ENCODE data around the gene RBM25.

The RBM25 gene

DNA sequence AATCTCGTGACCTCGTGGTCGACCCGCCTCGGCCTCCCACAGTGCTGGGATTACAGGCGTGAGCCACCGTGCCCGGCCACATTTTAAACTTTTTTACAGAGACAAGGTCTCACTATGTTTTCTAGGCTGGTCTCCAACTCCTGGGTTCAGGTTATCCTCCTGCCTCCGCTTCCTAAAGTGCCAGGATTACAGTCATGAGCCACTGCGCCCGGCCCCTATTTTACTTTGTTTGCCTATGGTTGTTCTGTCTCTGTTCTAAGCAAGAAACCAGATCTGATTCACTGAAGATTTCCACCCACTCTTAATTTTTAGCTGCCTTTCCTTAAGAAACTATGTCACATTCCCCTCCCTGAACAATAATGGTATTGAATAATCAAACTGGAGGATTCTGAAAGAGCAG lies 39.1 kb downstream of the RBM25 start:
- Mint-ChIP-seq H3K4me3 (no peak overlapping the region), H3K27ac (peak overlapping the region; percentile 92), H3K4me1 (no peaks in the 10 kb centered on the region), H3K27me3 (ENCODE audit: low read depth, poor library complexity) (peaks cover 3% of the 10 kb centered on the region), H3K36me3 (ENCODE audit: low read depth) (peaks cover 79% of the 10 kb centered on the region), H3K9me3 (no peaks in the 10 kb centered on the region)
- TF ChIP-seq, protein P1, sequence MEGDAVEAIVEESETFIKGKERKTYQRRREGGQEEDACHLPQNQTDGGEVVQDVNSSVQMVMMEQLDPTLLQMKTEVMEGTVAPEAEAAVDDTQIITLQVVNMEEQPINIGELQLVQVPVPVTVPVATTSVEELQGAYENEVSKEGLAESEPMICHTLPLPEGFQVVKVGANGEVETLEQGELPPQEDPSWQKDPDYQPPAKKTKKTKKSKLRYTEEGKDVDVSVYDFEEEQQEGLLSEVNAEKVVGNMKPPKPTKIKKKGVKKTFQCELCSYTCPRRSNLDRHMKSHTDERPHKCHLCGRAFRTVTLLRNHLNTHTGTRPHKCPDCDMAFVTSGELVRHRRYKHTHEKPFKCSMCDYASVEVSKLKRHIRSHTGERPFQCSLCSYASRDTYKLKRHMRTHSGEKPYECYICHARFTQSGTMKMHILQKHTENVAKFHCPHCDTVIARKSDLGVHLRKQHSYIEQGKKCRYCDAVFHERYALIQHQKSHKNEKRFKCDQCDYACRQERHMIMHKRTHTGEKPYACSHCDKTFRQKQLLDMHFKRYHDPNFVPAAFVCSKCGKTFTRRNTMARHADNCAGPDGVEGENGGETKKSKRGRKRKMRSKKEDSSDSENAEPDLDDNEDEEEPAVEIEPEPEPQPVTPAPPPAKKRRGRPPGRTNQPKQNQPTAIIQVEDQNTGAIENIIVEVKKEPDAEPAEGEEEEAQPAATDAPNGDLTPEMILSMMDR (IDR thresholded peaks at IDR 0.05): no peak
- no peak for DNase-seq

DNA sequence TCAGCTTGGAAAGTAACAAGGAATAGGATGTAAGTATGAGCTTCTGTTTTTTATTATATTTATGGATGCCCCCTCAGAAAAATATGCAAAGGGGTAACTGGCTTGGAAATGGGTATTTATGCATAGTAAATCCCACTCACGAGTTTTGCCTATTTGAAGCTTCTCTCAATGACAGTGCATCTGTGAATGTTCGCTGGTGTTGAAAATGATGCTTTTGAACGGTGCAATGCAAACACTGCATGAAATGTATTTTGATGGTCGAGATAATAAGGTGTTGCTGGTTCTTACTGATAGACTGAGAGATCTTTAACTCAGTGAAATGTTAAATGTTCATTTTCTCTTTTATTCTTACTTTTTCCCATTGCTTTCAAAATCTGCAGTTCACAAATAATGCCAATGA lies 42.0 kb downstream of the RBM25 start:
- no peak for DNase-seq
- Mint-ChIP-seq H3K36me3 (ENCODE audit: low read depth) (peaks cover 79% of the 10 kb centered on the region), H3K9me3 (no peaks in the 10 kb centered on the region), H3K27me3 (ENCODE audit: low read depth, poor library complexity) (no peaks in the 10 kb centered on the region), H3K27ac (no peak overlapping the region), H3K4me1 (no peaks in the 10 kb centered on the region), H3K4me3 (no peak overlapping the region)
- TF ChIP-seq, protein P1 (IDR thresholded peaks at IDR 0.05): no peak

DNA sequence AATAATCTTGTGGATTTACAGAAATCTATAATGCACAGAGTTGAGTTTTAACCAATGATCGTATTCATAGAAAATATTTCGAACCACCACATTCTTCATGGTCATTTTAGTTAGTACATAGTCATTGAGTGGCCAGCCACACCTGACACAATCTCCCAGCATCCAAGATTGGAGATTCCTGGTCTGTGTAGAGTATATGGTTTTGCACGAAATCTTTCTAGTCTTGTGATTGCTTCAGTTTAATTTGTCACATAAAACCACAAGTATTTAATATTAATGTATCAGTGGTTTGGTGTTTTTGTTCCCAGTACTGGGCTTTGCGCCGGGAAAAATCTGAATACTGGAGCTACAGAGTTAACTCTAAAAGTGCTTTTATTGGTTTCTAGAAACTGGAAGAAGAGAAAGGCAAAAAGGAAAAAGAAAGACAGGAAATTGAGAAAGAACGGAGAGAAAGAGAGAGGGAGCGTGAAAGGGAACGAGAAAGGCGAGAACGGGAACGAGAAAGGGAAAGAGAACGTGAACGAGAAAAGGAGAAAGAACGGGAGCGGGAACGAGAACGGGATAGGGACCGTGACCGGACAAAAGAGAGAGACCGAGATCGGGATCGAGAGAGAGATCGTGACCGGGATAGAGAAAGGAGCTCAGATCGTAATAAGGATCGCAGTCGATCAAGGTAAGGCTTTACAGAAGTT lies 44.6 kb downstream of the RBM25 start:
- H3K4me1 Mint-ChIP-seq: no peaks in the 10 kb centered on the region
- TF ChIP-seq, protein P1 (IDR thresholded peaks at IDR 0.05): no peak
- DNase-seq: no peak
- no peak overlapping the region for H3K4me3 Mint-ChIP-seq
- no peaks in the 10 kb centered on the region for H3K9me3 Mint-ChIP-seq
- H3K27me3 Mint-ChIP-seq (ENCODE audit: low read depth, poor library complexity): no peaks in the 10 kb centered on the region
- peak overlapping the region; percentile 83 for H3K27ac Mint-ChIP-seq
- peaks cover 87% of the 10 kb centered on the region for H3K36me3 Mint-ChIP-seq (ENCODE audit: low read depth)

DNA sequence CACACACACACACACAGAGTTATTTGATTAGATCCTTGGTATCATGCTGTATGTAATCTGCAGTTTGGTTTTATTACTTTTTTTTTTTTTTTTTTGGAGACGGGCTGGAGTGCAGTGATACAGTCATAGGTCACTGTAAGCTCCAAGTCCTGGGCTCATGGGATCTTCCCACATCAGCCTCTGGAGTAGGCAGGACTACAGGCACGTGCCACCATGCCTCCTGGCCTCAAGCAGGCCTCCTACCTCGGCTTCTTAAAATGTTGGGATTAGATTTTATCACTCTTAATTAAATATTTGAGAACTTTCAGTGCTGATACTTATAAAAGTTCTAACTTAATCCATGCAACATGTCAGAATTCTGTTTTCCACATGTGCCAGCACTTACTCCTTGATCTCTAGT lies 46.7 kb downstream of the RBM25 start:
- Mint-ChIP-seq H3K36me3 (ENCODE audit: low read depth) (peaks cover 88% of the 10 kb centered on the region), H3K27me3 (ENCODE audit: low read depth, poor library complexity) (no peaks in the 10 kb centered on the region), H3K4me3 (no peak overlapping the region), H3K4me1 (no peaks in the 10 kb centered on the region), H3K9me3 (no peaks in the 10 kb centered on the region), H3K27ac (no peak overlapping the region)
- DNase-seq: no peak
- TF ChIP-seq, protein P1 (IDR thresholded peaks at IDR 0.05): no peak

- Mint-ChIP-seq H3K4me3 (no peak overlapping the region), H3K36me3 (ENCODE audit: low read depth) (peaks cover 88% of the 10 kb centered on the region), H3K27ac (peak overlapping the region; percentile 2), H3K4me1 (no peaks in the 10 kb centered on the region), H3K9me3 (no peaks in the 10 kb centered on the region), H3K27me3 (ENCODE audit: low read depth, poor library complexity) (no peaks in the 10 kb centered on the region)
- TF ChIP-seq, protein P1 (IDR thresholded peaks at IDR 0.05): no peak
- no peak for DNase-seq
These were observed 47.4 kb downstream of the RBM25 start for GRCh38 chr14:73105727-73106126.

- H3K9me3 Mint-ChIP-seq: no peaks in the 10 kb centered on the region
- TF ChIP-seq, protein P1 (IDR thresholded peaks at IDR 0.05): no peak
- H3K36me3 Mint-ChIP-seq (ENCODE audit: low read depth): peaks cover 75% of the 10 kb centered on the region
- no peak for DNase-seq
- no peak overlapping the region for H3K4me3 Mint-ChIP-seq
- H3K27ac Mint-ChIP-seq: peak overlapping the region; percentile 24
- H3K4me1 Mint-ChIP-seq: peaks cover 2% of the 10 kb centered on the region
- no peaks in the 10 kb centered on the region for H3K27me3 Mint-ChIP-seq (ENCODE audit: low read depth, poor library complexity)
These were observed 57.8 kb downstream of the RBM25 start for GRCh38 chr14:73116079-73116665.

Data from nephron progenitor cell (in vitro differentiated cells).